Measurements from ENCODE around the gene SLF2. TPM values are rescaled to one million over a fixed set of nuclear protein-coding genes. Genes with fewer than 3 reads are reported as not detected.

Gene SLF2
- total and polyA plus RNA-seq, 2 of the 13 experiments (the other 11 are each of a cell fraction or from before 2014, with no cell fraction given): 12.2 to 48.1 TPM

- TF ChIP-seq ZNF816 (CRISPR knock-in tag; IDR thresholded peaks at IDR 0.05; ENCODE audit: borderline replicate concordance) (peak; percentile 33; the same call in 1 of the 2 replicates), GMEB1 (CRISPR knock-in tag; IDR thresholded peaks at IDR 0.05; ENCODE audit: borderline replicate concordance) (peak; percentile 57), ZNF160 (CRISPR knock-in tag; IDR thresholded peaks at IDR 0.05) (peak; percentile 8; the same call in 1 of the 2 replicates), ZNF230 (CRISPR knock-in tag; IDR thresholded peaks at IDR 0.05) (peak; percentile 61; the same call in 1 of the 2 replicates), EEA1 (CRISPR knock-in tag; IDR thresholded peaks at IDR 0.05; ENCODE audit: borderline replicate concordance) (0 out of 2 replicates have a peak, but pooled peaks have one; percentile 86), ZNF792 (CRISPR knock-in tag; IDR thresholded peaks at IDR 0.05) (0 out of 2 replicates have a peak, but pooled peaks have one; percentile 31), BRD4 (CRISPR knock-in tag; IDR thresholded peaks at IDR 0.05) (peak; percentile 35), STAT5B (CRISPR knock-in tag; IDR thresholded peaks at IDR 0.05) (no peak), ERF (CRISPR knock-in tag; IDR thresholded peaks at IDR 0.05) (0 out of 2 replicates have a peak, but pooled peaks have one; percentile 32), TBX3 (IDR thresholded peaks at IDR 0.05; ENCODE audit: borderline replicate concordance) (no peak), PRPF4 (IDR thresholded peaks at IDR 0.05; ENCODE audit: low read depth, low read length, poor library complexity, severe bottlenecking) (no peak), NR1H2 (CRISPR knock-in tag; IDR thresholded peaks at IDR 0.05; ENCODE audit: borderline replicate concordance, low read depth) (0 out of 2 replicates have a peak, but pooled peaks have one; percentile 33), CREBL2 (CRISPR knock-in tag; IDR thresholded peaks at IDR 0.05; ENCODE audit: borderline replicate concordance) (no peak), KDM3A (CRISPR knock-in tag; IDR thresholded peaks at IDR 0.05; ENCODE audit: low read depth) (peak; percentile 85; the same call in 1 of the 2 replicates), ZZZ3 (CRISPR knock-in tag; IDR thresholded peaks at IDR 0.05; ENCODE audit: borderline replicate concordance) (no peak), HNRNPUL1 (IDR thresholded peaks at IDR 0.05; ENCODE audit: low read depth, low read length) (0 out of 2 replicates have a peak, but pooled peaks have one; percentile 31), SMAD1 (CRISPR knock-in tag; IDR thresholded peaks at IDR 0.05; ENCODE audit: borderline replicate concordance, low read depth) (no peak; the same call in 1 of the 2 replicates), GTF3A (CRISPR knock-in tag; conservative IDR thresholded peaks at IDR 0.05) (peak; percentile 56; the same call in 1 of the 2 replicates), POLR2AphosphoS2 (IDR thresholded peaks at IDR 0.05; ENCODE audit: low read depth, low read length) (no peak), ZSCAN9 (CRISPR knock-in tag; IDR thresholded peaks at IDR 0.05; ENCODE audit: borderline replicate concordance) (peak; percentile 33; the same call in 1 of the 2 replicates), ESRRA (CRISPR knock-in tag; IDR thresholded peaks at IDR 0.05; ENCODE audit: low read depth) (peak; percentile 60; the same call in 1 of the 2 replicates), TMF1 (CRISPR knock-in tag; IDR thresholded peaks at IDR 0.05; ENCODE audit: low read depth) (no peak), ISL2 (CRISPR knock-in tag; IDR thresholded peaks at IDR 0.05) (peak; percentile 60; the same call in 1 of the 2 replicates), ZNF724P (CRISPR knock-in tag; IDR thresholded peaks at IDR 0.05; ENCODE audit: borderline replicate concordance) (no peak; the same call in 1 of the 2 replicates), NR2F1 (CRISPR knock-in tag; IDR thresholded peaks at IDR 0.05) (peak in 1 of 2 experiments; percentile 39; a peak in 1 of 4 replicates), CCDC6 (CRISPR knock-in tag; IDR thresholded peaks at IDR 0.05) (no peak), TCF12 (IDR thresholded peaks at IDR 0.05) (no peak), TCF12 (CRISPR knock-in tag; IDR thresholded peaks at IDR 0.05) (peak; percentile 58; the same call in 1 of the 2 replicates), MXD4 (CRISPR knock-in tag; IDR thresholded peaks at IDR 0.05) (peak; percentile 64; the same call in 1 of the 2 replicates), RNF2 (conservative IDR thresholded peaks at IDR 0.05; ENCODE audit: low read depth) (0 out of 2 replicates have a peak, but pooled peaks have one; percentile 38)
Observed at GRCh38 chr10:100998991-100999741, 86.4 kb downstream of the SLF2 start (continued).

Measured in HepG2 (cell line).